A673 (cell line): Measurements from ENCODE around the gene SHROOM2. TPM values are rescaled to one million over a fixed set of nuclear protein-coding genes. Genes with fewer than 3 reads are reported as not detected.

Experiments
- BruUV-seq: library from RNA; stranded (reverse); fragments of 400-500 nt; replicated peaks from 2 replicates; lab custom pipeline; 2021; lab: Mats Ljungman, UMichigan
- CTCF ChIA-PET: fragments of 300-600 bp; sonication (Branson Sonifier 250); formaldehyde crosslinking; loops from one replicate; lab custom pipeline; 2022; ENCODE audit warnings: antibody characterized with exemption; lab: Charles Lee
- POLR2A ChIA-PET: fragments of 300-600 bp; sonication (Branson Sonifier 250); formaldehyde crosslinking; loops from one replicate; lab custom pipeline; 2022; ENCODE audit warnings: antibody characterized with exemption; ENCODE audit not compliant: low non-redundant PET; lab: Charles Lee
- DNase-seq: peaks from one replicate; pipeline ENCODE4 v3.0.0-alpha.2; 2015; ENCODE audit warnings: low spot score
- H3K27ac ChIP-seq: fragments of 200-600 bp; sonication (generic); 2 replicates; pipeline ENCODE4 v1.5.1; 2016; ENCODE audit warnings: mixed run types, low read depth, mild to moderate bottlenecking, mixed read lengths, antibody characterized with exemption, low read length; ENCODE audit not compliant: poor library complexity, severe bottlenecking
- H3K27me3 ChIP-seq: fragments of 200-600 bp; sonication (generic); replicated peaks from 2 replicates; pipeline ENCODE4 v1.6.1; 2017; ENCODE audit warnings: mixed run types, low read depth, mild to moderate bottlenecking, mixed read lengths, antibody characterized with exemption, low read length; ENCODE audit not compliant: insufficient read depth, poor library complexity
- H3K36me3 ChIP-seq: fragments of 200-600 bp; sonication (generic); 2 replicates; pipeline ENCODE4 v1.6.1; 2016; ENCODE audit warnings: mixed run types, mild to moderate bottlenecking, mixed read lengths, antibody characterized with exemption, low read length; ENCODE audit not compliant: insufficient read depth, poor library complexity, severe bottlenecking
- H3K4me1 ChIP-seq: fragments of 200-600 bp; sonication (generic); 2 replicates; pipeline ENCODE4 v1.6.1; 2017; ENCODE audit warnings: mixed run types, mild to moderate bottlenecking, mixed read lengths, antibody characterized with exemption, low read length; ENCODE audit not compliant: insufficient read depth, poor library complexity, severe bottlenecking
- H3K4me3 ChIP-seq: fragments of 200-600 bp; sonication (generic); 2 replicates; pipeline ENCODE4 v1.5.1; 2016; ENCODE audit warnings: low read depth, mixed run types, mild to moderate bottlenecking, mixed read lengths, low read length; ENCODE audit not compliant: poor library complexity, severe bottlenecking
- H3K9me3 ChIP-seq: fragments of 200-600 bp; sonication (generic); 2 replicates; pipeline ENCODE4 v1.6.1; 2016; ENCODE audit warnings: mixed run types, low read depth, mild to moderate bottlenecking, mixed read lengths, antibody characterized with exemption, low read length; ENCODE audit not compliant: poor library complexity, severe bottlenecking
- EZH2 ChIP-seq: fragments of 200-600 bp; sonication (generic); IDR thresholded peaks from 2 replicates; pipeline ENCODE4 v1.6.1; 2017; ENCODE audit warnings: borderline replicate concordance, low read depth, mild to moderate bottlenecking, mixed read lengths, antibody characterized with exemption, low read length; ENCODE audit not compliant: poor library complexity, severe bottlenecking
- intact Hi-C: fragments of 100-400 bp; cut with micrococcal nuclease; formaldehyde crosslinking; loops from one replicate; pipeline ENCODE4 v1.10.0; 2022; ENCODE audit not compliant: unreplicated experiment
- total RNA-seq: library from RNA; stranded (reverse); gene quantifications from 2 replicates; pipeline ENCODE4 v1.2.3, GENCODE V29; 2021
- TF ChIP-seq, protein P1 (sequence below): fragments of 300-800, 200-600 bp; sonication (generic); conservative IDR thresholded peaks from 2 replicates; pipeline ENCODE4 v1.5.1; 2017; ENCODE audit warnings: low read depth, mild to moderate bottlenecking, antibody characterized with exemption, low read length, moderate library complexity, mixed read lengths

SHROOM2 gene
- total RNA-seq, 1 experiment from 2014 or later = 3.7 TPM

DNA sequence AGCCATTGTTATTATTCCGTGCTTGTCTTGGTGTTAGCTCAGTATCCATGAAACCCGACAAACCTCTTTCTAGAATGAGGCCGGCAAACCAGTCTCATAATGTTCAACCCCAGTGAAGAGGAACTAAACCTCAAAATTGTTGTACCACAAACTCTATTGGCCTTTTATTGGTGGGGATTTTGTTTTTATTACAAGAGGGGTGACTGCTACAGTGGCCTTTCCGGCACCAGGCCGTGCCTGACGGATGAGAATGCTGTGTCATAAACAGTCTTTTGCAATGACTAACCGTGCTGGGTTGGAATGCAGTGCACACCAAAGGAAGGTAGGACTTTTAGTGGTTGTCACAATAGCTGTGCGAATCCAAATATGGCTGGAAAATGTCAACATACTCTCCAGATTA lies 60.8 kb downstream of the SHROOM2 start:
- no peak for DNase-seq
- H3K27ac ChIP-seq = no peak overlapping the region
- intact Hi-C loops = no loop called here

DNA sequence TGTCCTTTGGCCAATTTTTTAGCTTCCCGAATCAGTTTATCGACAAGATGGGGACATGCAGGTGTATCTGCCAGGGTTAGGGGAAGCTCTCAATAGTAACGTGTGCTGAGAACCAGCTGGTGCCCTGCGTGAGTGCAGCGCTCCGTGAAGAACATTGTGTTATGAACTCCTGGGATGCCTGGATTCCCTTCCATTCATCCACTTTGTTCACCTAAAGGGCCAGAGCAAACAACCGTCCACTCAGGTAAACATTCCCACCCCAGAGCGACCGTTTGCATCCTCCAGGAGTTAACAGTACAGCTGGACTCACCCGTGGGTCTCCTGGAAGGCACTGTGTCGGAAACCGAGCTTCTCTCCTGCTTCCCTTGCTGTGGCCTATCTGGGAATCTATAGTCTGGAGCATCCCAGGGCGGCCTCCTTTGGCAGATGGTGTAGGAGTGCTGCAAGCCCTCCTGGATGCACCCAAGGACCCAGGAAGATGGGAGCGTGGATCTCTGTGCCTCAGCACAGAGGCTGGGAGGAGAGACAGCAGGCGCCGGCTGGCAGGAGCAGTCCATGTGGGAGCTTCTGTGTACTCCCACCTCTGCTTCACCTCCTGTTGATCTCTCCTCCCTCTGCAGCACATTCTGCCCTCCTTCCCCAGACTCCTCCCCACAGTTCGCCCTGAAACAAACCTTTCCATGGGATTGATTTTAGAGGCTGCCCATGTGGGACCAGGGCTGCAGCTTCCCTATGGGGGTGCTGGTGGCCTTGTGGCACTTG lies 62.7 kb downstream of the SHROOM2 start:
- DNase-seq = no peak

More for the DNA sequence above, 60.8 kb downstream of the SHROOM2 start:
- Histone ChIP-seq H3K36me3 (no peaks in the 10 kb centered on the region), H3K4me3 (no peak overlapping the region), H3K27me3 (no peaks in the 10 kb centered on the region), H3K4me1 (no peaks in the 10 kb centered on the region), H3K9me3 (no peaks in the 10 kb centered on the region)
- ChIA-PET CTCF (no interaction called here), POLR2A (no interaction called here)
- no TSS peak for BruUV-seq
- TF ChIP-seq, protein P1, sequence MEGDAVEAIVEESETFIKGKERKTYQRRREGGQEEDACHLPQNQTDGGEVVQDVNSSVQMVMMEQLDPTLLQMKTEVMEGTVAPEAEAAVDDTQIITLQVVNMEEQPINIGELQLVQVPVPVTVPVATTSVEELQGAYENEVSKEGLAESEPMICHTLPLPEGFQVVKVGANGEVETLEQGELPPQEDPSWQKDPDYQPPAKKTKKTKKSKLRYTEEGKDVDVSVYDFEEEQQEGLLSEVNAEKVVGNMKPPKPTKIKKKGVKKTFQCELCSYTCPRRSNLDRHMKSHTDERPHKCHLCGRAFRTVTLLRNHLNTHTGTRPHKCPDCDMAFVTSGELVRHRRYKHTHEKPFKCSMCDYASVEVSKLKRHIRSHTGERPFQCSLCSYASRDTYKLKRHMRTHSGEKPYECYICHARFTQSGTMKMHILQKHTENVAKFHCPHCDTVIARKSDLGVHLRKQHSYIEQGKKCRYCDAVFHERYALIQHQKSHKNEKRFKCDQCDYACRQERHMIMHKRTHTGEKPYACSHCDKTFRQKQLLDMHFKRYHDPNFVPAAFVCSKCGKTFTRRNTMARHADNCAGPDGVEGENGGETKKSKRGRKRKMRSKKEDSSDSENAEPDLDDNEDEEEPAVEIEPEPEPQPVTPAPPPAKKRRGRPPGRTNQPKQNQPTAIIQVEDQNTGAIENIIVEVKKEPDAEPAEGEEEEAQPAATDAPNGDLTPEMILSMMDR = no peak
- TF ChIP-seq EZH2 = no peak

DNA sequence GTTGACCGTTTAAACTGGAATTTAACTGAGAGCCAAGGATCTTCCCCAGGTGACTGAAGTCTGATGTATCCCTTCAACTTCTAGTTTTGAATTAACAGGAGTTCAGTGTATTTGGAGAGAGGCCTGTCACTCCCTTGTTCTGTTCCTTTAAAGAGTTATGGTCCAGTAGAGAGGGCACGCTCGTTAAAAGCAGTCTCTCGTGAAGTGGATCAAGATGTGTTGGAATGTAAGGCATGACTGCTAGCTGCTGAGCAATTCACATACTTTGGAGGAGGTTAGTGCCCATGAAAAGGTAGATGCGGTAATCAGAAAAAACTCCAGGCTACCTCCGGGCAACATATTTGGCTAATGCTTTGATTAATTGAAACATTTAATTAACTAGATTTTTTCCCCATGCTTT lies 65.7 kb downstream of the SHROOM2 start:
- POLR2A ChIA-PET = no interaction called here
- Histone ChIP-seq H3K27me3 (no peaks in the 10 kb centered on the region), H3K4me1 (no peaks in the 10 kb centered on the region), H3K4me3 (no peak overlapping the region), H3K36me3 (no peaks in the 10 kb centered on the region), H3K9me3 (no peaks in the 10 kb centered on the region), H3K27ac (no peak overlapping the region)
- intact Hi-C loops = no loop called here
- BruUV-seq = no TSS peak
- DNase-seq = no peak
- TF ChIP-seq, protein P1 = no peak
- no peak for TF ChIP-seq EZH2
- CTCF ChIA-PET = no interaction called here

More for the DNA sequence above, 62.7 kb downstream of the SHROOM2 start:
- Histone ChIP-seq H3K36me3 (no peaks in the 10 kb centered on the region), H3K27me3 (no peaks in the 10 kb centered on the region), H3K4me3 (no peak overlapping the region), H3K27ac (no peak overlapping the region), H3K4me1 (no peaks in the 10 kb centered on the region), H3K9me3 (no peaks in the 10 kb centered on the region)
- BruUV-seq = no TSS peak
- TF ChIP-seq EZH2 = no peak
- TF ChIP-seq, protein P1 = no peak
- CTCF ChIA-PET = no interaction called here
- POLR2A ChIA-PET = interaction anchor here (0.6 kb wide), 1 partner anchor 10 kb away, joined by 3 read pairs; no protein-coding TSS in a partner anchor
- intact Hi-C loops = no loop called here
